Choroid plexus epithelial cell (primary cell): ENCODE results near the gene RABGEF1.

Experiments used
- DNase-seq: peaks from one replicate; pipeline ENCODE4 v3.0.0-alpha.2; 2010; ENCODE audit warnings: low read depth
- H3K4me3 ChIP-seq: 2 replicates; pipeline ENCODE4 v1.5.1; 2011; ENCODE audit warnings: low read depth, mild to moderate bottlenecking, control low read depth, low read length, moderate library complexity
- TF ChIP-seq, protein P1 (sequence below): conservative IDR thresholded peaks from 2 replicates; pipeline ENCODE4 v1.5.1; 2011; ENCODE audit warnings: low read depth, mild to moderate bottlenecking, control low read depth, inconsistent platforms, low read length, moderate library complexity

The RABGEF1 gene

DNA sequence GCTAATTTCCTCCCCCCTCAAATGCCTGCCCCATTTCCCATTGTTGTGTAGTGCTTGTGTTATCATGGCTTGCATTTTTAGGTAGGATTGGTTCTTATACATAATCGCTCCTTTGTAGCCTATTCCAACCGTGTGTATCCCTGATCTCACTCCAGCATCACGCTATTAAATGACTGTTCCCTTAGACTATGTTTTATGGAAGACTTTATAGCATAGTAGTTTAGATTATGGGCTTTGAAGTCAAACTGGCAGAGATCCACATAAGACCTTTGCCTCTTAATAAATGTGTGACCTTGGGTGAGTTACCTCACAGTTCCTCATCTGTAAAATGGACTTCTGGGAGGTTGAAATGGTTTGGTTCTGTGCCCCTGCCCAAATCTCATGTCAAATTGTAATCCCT is 5.4 kb upstream of the RABGEF1 start:
- no peak for DNase-seq
- TF ChIP-seq, protein P1, sequence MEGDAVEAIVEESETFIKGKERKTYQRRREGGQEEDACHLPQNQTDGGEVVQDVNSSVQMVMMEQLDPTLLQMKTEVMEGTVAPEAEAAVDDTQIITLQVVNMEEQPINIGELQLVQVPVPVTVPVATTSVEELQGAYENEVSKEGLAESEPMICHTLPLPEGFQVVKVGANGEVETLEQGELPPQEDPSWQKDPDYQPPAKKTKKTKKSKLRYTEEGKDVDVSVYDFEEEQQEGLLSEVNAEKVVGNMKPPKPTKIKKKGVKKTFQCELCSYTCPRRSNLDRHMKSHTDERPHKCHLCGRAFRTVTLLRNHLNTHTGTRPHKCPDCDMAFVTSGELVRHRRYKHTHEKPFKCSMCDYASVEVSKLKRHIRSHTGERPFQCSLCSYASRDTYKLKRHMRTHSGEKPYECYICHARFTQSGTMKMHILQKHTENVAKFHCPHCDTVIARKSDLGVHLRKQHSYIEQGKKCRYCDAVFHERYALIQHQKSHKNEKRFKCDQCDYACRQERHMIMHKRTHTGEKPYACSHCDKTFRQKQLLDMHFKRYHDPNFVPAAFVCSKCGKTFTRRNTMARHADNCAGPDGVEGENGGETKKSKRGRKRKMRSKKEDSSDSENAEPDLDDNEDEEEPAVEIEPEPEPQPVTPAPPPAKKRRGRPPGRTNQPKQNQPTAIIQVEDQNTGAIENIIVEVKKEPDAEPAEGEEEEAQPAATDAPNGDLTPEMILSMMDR, result no peak
- no peak overlapping the region for H3K4me3 ChIP-seq

DNA sequence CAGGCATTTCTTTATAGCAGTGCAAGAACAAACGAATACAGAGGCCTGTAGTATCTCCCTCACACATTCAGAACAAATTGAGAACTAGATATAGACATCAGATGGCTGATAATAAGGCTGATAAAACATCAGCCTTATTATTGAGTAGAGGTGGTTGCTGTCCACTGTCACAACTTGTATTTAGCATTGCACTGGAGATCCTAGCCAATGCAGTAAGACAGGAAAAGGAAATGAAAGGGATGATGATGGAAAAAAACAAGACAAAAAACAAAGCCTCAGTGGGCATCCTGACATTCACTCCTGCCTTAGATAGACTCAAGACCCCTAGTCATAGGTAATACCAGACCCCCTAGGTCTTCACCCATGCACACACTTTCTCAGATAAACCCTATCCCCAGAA is 4.7 kb upstream of the RABGEF1 start:
- no peak overlapping the region for H3K4me3 ChIP-seq
- no peak for DNase-seq
- TF ChIP-seq, protein P1, result no peak

DNA sequence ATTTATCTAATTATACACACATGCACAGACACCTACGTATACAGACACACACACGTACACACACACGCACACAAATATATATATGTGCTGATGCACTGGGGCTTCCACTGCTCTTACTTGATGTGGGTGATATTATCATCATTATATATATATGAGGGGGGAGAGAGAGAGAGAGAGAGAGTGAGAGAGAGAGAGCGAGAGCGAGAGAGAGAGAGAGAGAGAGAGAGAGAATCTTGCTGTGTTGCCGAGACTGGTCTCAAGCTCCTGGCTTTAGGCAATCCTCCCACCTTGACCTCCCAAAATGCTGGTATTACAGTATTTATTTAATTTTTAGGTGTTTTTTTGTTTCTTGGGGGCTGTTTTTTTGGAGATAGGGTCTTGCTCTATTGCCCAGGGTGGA is 3.6 kb upstream of the RABGEF1 start:
- TF ChIP-seq, protein P1, result no peak
- DNase-seq, result no peak
- H3K4me3 ChIP-seq, result no peak overlapping the region

DNA sequence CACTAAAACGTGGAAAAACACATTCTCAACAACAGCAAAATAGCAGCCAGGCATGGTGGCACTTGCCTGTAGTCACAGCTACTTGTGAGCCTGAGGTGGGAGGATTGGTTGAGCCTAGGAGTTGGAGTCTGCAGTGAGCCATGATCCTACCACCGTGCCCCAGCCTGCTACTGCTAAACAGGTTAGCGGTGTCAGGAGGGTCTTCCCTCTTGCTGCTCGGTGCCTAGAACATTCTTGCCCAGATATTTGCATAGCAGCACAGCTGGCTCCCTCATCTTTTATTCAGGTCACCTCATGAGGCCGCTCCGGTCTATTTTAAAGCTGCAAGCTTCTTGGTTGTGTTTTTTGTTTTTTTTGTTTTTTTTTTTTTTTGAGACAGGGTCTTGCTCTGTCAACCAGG is 2.9 kb upstream of the RABGEF1 start:
- no peak for DNase-seq
- H3K4me3 ChIP-seq, result no peak overlapping the region
- TF ChIP-seq, protein P1, result no peak

DNA sequence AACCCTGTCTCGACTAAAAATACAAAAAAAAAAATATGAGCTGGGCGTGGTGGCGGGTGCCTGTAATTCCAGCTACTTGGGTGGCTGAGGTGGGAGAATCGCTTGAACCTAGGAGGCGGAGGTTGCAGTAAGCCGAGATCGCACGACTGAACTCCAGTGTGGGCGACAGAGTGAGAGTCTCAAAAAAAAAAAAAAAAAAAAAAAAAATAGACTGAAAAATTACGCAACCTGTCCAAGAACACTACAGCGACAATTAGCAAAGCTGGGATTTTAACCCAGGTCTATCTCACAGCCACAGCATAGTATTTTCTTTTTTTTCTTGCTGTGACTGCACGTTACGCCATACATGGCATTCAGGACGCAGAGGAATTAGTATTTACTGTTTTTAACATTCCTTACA is 1.1 kb upstream of the RABGEF1 start:
- H3K4me3 ChIP-seq, result peak overlapping the region; percentile 92
- no peak for DNase-seq
- TF ChIP-seq, protein P1, result no peak

DNA sequence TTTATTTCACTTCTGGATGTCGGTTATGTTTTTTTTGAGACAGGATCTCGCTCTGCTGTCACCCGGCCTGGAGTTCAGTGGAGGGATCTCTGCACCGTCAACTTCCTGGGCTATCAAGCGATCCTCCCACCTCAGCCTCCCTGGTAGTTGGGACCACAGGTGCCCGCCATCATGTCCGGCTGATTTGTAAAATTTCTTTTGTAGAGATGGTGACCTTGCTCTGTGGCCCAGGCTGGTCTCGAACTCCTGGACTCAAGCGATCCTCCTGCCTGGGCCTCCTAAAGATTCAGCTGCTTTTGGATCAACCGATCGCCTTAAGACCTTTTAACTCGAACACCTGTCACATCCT is 606 bp upstream of the RABGEF1 start:
- TF ChIP-seq, protein P1, result no peak
- H3K4me3 ChIP-seq, result peak overlapping the region; percentile 92
- DNase-seq, result no peak

DNA sequence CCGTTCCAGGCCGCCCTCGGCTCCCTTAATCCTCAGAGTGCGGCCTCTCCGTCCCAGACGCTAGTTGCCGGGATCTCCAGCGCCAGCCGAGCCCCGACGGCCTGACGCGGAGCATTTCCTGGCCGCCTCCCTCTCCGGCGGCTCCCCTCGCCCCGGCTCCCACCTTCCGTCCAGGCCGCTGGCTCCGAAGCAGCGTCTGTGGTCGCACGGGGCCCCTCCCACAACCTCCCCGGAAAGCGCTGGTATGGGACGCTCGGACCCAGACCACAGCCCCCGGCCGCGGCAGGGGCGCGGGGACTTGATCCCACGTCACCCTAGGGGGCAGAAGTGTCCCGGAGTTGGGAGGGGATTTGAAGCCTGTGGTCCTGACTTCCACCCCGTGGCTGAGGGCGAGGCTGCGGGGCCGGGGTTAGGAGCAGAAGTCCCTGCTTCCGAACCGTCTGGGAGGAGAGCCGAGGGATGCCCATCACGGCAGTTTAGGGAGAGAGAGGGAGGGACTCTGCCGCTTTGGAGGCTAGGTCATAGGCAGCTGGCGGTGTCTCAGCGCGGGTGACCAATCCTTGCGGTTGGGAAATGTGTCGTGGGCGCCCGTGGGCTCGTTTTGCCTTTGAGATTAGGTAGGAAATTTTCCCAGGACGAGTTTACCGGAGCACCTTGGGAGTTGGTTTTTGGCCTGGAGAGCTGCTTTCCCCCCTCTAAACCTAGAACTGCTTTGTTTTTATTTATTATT is 612 bp downstream of the RABGEF1 start:
- H3K4me3 ChIP-seq, result peak overlapping the region; percentile 92
- peak; percentile 40 for DNase-seq
